HG03095 (cell line): ENCODE results near the gene OR8B2.
"Not testable (repeated sequence)": the region's sequence is repeated elsewhere in the genome, so short reads cannot be mapped to it uniquely, and the experiment has no call there.

Experiments used
- ATAC-seq: cut with Tn5 transposase; IDR thresholded peaks from one replicate; pipeline ENCODE4 v1.9.1; 2021; ENCODE audit warnings: moderate library complexity; ENCODE audit not compliant: unreplicated experiment

Gene OR8B2, protein sequence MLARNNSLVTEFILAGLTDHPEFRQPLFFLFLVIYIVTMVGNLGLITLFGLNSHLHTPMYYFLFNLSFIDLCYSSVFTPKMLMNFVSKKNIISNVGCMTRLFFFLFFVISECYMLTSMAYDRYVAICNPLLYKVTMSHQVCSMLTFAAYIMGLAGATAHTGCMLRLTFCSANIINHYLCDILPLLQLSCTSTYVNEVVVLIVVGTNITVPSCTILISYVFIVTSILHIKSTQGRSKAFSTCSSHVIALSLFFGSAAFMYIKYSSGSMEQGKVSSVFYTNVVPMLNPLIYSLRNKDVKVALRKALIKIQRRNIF

DNA sequence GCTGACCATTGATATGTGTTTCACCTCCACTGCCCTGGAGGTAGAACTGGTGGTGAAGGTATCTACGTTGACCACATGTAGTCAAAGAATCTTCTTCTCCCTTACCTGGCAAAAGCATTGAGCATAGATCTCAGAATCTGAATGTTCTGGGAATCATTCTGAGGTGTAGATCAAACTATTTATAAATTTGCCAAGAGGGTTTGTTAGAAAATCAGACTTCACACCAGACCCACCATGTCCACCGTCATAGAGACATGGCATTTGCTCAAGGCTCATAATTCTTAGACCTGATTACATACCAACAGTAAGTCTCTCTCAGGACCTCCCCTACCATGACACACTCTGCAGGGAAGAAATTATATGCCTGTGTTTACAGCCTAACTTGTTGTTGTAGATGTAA, at the start of gene OR8B2:
TSS of gene OR8B2 (minus strand) at position 101 of the 400 bp plus-strand sequence. CDS start 1,156 bp downstream, outside the sequence.
- no peak for ATAC-seq

GRCh38 chr11:124429599-124429998, 45.3 kb upstream of the OR8B2 start:
- ATAC-seq: no peak

GRCh38 chr11:124424384-124424921, 40.2 kb upstream of the OR8B2 start, which contains the start of gene OR8B4:
Gene OR8B4, minus strand, starts transcription at chr11:124424871. Its CDS starts 0 bp downstream, at chr11:124424871.
- no peak for ATAC-seq

- ATAC-seq: no peak
Observed at GRCh38 chr11:124421043-124421442, 36.7 kb upstream of the OR8B2 start.

DNA sequence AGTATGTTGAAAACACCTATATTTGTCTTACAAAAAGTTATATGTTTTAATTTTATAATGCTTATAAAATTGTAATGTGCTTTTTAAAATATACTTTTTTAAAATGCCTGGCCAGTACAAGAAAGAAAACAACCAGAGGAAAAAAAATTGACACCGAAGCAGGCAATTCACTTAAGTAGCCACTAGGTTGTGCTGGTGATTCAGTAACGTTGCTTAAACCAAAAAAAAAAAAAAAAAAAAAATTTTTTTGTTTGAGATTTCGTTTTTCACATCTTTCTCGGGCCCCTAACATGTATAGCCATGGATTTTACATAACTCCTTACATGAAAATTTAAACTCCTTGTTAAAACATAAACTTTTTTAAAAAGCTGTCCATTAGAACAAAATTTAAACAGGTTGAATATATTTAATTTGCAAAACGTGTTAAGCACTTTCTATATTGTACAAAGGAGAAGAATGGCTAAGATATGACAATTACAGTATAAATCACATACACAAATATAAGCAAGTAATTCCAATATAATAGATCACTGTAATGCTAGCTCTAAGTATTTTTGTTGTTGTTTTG, 31.1 kb upstream of the OR8B2 start:
- ATAC-seq: no peak

- no peak for ATAC-seq
Observed at GRCh38 chr11:124409906-124410305, 25.6 kb upstream of the OR8B2 start.

DNA sequence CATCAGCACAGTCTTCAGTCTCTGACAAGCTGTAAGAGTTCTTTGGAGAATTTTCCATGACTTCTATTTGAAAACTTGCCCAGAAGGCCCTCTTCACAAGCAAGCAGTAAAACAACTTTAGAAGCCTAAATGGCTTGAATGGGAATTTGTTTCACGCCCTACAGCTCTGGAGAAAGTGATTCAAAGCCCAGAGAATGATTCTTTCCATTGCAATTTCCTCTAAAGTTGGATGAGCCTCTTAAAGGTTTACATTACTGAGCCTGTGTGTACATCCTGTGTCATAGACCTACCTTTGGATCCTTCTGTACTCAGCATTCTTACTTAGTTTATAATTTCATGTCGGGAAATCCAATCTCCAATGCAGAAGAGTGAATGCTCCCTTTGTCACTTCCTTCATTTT, 21.3 kb upstream of the OR8B2 start:
- no peak for ATAC-seq

DNA sequence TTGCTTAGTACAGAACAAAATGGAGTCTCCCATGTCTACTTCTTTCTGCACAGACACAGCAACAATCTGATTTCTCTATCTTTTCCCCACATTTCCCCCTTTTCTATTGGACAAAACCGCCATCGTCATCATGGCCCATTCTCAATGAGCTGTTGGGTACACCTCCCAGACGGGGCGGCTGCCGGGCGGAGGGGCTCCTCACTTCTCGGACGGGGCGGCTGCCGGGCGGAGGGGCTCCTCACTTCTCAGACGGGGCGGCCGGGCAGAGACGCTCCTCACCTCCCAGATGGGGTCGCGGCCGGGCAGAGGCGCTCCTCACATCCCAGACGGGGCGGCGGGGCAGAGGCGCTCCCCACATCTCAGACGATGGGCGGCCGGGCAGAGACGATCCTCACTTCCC, 18.9 kb upstream of the OR8B2 start:
- not testable (repeated sequence) for ATAC-seq

DNA sequence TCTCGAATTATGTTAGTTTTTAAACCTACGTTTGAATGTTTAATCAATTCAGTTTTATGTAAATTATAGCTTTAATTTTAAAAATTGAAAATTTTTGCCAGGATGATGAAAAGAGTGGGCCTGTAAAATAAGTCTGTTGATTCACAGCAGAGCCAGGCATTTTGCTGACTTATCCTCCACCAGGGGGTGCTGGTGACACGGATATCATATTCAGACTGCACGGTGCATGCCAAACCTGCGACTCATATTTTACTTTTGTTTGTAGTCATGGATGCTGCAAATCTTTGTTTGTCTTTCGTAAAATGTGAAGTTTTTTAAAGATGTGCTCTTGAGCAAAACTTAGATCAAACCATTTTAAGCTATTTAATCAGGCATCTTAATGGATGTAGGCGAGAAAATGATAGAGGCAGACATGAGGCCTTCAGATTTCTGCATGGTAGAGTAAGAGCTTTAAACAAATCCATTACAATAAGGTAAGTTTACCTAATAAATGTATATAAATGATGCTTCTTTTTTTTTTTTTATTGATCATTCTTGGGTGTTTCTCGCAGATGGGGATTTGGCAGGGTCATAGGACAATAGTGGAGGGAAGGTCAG, 18.1 kb upstream of the OR8B2 start:
- peak; percentile 82 for ATAC-seq

DNA sequence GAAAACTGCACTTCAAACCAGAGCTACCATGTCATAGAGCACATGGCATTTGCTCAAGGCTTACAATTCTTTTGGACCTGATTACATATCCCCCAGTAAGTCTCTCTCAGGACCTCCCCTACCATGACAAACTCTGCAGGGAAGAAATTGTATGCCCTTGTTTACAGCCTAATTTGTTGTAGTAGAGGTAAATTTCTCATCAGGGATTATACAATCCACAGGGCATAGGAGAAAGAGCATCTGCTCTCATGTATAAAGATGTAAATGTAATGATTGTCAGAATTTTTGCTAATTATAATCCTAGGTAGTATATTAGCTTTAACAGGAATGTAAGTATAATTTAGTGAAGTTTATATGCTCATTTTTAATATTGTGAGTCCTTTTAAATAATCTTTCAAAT, 14.6 kb upstream of the OR8B2 start, which contains the start of gene OR8B3:
TSS of gene OR8B3 (minus strand) at position 101 of the 400 bp plus-strand sequence. CDS start 1,673 bp downstream, outside the sequence.
- ATAC-seq: no peak

- ATAC-seq: not testable (repeated sequence)
Observed at GRCh38 chr11:124396847-124397246, 12.5 kb upstream of the OR8B2 start.

GRCh38 chr11:124394408-124394807, 10.1 kb upstream of the OR8B2 start:
- no peak for ATAC-seq

GRCh38 chr11:124382857-124383256, 1.4 kb downstream of the OR8B2 start:
- not testable (repeated sequence) for ATAC-seq

DNA sequence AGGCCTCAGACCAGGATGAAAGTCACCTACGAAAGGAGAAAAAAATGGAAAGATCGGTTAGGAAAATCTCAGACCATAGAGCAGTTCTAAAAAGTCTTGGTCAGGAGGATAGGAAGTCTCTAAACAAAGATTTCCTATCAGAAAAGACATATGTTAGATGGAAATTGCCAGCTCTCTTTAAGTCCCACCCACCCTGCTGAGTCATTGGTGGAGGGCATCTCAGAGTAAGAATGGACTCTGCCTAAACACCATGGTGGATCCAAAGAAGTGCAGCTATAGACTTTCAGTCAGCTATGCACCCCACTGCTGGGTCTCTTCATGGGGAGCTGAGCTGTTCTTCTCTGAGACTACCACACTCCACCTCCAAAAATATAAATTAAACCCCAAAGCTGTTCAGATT, 3.7 kb downstream of the OR8B2 start:
- ATAC-seq: no peak

- no peak for ATAC-seq
Observed at GRCh38 chr11:124376280-124376679, 8.0 kb downstream of the OR8B2 start.

DNA sequence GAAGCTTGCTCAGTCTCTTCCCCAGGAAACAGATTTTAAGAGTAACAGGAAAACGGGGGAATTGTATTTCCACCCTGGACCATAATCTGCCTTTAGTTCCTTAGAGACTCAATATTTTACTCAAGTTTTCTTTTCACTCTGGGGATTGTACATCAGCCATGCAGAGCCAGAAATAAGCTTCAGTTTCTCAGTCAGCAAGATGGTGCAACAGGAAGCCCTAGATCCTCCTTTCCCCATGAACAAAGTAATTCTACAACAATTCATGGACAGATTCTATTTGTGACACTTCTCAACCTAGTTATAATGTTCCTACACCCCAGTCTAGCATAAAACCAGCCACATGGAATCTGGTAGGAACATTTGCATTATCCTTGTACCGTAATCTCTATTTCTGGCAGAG, 24.7 kb downstream of the OR8B2 start:
- ATAC-seq: no peak

DNA sequence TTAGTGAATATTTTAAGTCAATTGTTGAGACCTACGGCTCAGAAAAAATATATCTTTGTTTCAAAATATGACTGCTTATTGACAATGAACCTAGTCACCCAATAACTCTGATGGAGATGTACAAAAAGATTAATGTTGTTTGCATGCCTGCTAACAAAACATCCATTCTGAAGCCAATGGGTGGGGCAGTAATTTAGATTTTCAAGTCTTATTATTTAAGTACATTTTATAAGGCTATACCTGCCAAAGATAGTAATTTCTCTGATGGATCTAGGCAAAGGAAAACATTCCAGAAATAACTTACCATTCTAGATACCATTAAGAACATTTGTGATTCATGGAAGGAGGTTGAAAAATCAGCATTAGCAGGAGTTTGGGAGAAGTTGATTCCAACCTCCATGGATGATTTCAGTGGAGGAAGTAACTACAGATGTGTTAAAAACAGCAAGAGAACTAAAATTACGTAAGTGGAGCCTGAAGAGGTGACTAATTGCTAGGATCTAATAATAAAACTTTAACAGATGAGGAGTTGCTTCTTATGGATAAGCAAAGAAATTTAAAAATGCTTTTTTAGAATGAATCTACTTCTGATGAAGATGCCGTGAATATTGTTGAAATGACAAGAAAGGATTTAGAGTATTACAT, 37.9 kb downstream of the OR8B2 start:
- no peak for ATAC-seq

GRCh38 chr11:124344346-124344745, 40.0 kb downstream of the OR8B2 start:
- no peak for ATAC-seq

- no peak for ATAC-seq
Observed at GRCh38 chr11:124340142-124340447, 44.2 kb downstream of the OR8B2 start.

DNA sequence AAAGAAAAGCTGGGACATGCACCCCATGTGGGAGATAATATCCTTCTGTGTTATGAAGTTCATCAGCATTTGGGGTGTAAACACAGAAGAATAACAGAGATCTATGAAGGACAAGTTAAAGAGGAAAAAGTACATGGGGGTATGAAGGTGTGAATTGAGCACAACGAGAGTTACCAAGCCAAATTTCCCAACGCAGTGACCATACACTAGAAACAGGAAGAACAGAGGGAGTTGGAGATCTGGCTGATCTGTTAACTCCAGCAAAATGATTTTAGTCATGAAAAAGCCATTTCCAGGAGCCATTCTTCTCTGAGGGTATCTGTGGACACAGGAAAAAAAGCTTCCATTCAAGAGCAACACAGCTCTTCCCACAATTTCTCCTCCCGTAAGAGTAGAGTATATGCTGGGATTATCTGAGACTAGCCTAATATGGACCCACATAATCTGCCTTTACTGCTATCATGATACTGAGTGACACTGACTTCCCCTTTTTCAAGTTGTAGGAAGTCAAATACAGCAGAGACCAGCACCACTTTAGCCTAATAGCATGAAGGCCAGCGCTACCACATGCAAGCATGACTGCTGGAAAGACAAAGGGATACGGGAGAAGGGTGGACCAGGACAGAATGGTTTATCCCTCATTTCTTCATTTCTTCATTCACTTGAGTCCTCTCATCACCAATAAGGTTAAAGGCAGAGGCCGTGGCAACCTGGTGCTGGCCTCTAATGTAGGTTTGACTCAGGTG, 44.7 kb downstream of the OR8B2 start:
- no peak for ATAC-seq
